Ectodermal cell (in vitro differentiated cells): ENCODE measurements around the gene GALNT2.

Experiments
- H3K27ac ChIP-seq: 2 replicates; pipeline ENCODE4 v1.7.0; 2013; ENCODE audit warnings: mild to moderate bottlenecking, low read depth, low read length; ENCODE audit not compliant: insufficient read depth, poor library complexity, severe bottlenecking
- H3K27me3 ChIP-seq: 2 replicates; pipeline ENCODE4 v1.7.0; 2013; ENCODE audit warnings: mild to moderate bottlenecking, low read length; ENCODE audit not compliant: insufficient read depth, control insufficient read depth, poor library complexity, severe bottlenecking
- H3K36me3 ChIP-seq: one replicate; pipeline ENCODE4 v1.7.0; 2013; ENCODE audit warnings: low read length; ENCODE audit not compliant: control insufficient read depth, insufficient read depth
- H3K4me1 ChIP-seq: one replicate; pipeline ENCODE4 v1.7.0; 2013; ENCODE audit warnings: low read length; ENCODE audit not compliant: control insufficient read depth, insufficient read depth
- H3K4me3 ChIP-seq: 2 replicates; pipeline ENCODE4 v1.7.0; 2013; ENCODE audit warnings: low read depth, low read length, control low read depth; ENCODE audit not compliant: insufficient read depth
- H3K9me3 ChIP-seq: 2 replicates; pipeline ENCODE4 v1.7.0; 2013; ENCODE audit warnings: mild to moderate bottlenecking, low read length, moderate library complexity; ENCODE audit not compliant: control insufficient read depth
- WGBS, 2 experiments: methylation state at CpG; one replicate each; pipeline ENCODE4 v1.1.7; 2013; ENCODE audit warnings: missing lambda C conversion rate in 2 of 2; 5-methylcytosine and 5-hydroxymethylcytosine counted together

Gene GALNT2

DNA sequence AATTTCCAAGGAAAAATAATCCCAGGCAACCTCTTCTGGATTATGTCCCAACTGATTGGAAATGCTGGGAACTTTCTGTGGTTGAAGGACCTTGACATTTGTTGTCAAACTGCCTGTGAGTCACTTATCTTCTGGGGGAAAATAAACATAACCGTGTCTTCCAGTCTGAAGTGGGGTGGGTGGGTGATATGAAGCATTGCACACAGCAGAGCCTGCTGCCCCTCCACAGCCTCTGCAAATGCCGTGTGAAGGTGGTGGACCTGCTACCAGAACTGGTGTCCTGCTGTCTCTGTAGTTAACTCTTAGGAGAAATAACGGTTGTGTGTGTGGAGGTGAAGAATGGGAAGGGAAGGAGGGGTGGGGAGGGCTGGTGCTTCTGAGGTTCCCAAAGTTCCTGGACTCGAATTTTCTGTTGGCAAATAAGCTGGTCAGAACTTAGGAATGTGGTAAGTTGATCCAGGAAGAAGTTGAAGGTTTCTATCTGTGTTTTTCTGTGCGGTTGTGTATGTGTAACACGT, 23.2 kb downstream of the GALNT2 start:
- Histone ChIP-seq H3K27ac (no peak overlapping the region), H3K27me3 (no peaks in the 10 kb centered on the region), H3K9me3 (no peaks in the 10 kb centered on the region), H3K4me1 (peaks cover 18% of the 10 kb centered on the region), H3K4me3 (no peak overlapping the region), H3K36me3 (no peaks in the 10 kb centered on the region)
- WGBS, 2 experiments, result 92 to 96% methylated on average over 6 of the region's 6 CpGs

DNA sequence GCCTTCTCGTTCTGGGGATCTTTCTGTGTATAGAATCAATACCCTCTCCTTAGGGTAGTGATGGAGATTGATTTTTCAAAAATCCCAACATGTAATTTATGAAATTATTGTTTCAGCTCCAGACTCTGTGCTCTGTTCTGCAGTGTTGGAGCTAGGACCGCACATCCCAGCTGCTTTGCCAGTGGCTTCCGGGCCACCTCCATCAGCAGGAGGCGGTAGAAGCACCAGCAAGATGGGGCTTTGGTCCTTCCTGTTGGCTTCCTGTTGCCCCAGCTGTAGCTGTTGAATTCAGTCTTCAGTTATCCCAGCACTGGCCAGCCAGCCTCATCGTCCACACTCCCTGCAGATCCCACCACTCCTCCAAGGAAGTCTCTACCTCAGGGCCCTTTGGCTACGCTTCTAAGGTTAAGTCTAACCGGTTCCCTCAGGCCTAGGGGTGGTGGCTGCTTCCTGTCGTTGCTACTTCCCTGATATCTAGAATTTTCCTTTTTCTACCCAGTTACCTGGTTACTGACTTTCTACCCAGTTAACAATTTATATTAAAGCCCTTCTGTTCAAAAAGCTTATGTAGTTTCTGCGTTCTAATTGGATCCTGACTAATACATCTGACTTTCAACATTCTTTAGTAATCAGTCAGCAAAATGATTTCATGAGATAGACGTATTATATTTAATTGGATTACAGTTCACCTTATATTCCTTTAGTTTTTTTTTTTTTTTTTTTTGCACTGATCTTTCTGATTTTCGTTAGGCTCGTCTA, 24.6 kb downstream of the GALNT2 start:
- Histone ChIP-seq H3K4me3 (no peak overlapping the region), H3K27ac (no peak overlapping the region)

GRCh38 chr1:230094746-230095145, 27.7 kb downstream of the GALNT2 start:
- no peaks in the 10 kb centered on the region for H3K36me3 ChIP-seq
- no peaks in the 10 kb centered on the region for H3K9me3 ChIP-seq
- no peak overlapping the region for H3K27ac ChIP-seq
- WGBS, 2 experiments, result 95% methylated on average over 14 of the region's 14 CpGs
- H3K4me1 ChIP-seq, result no peaks in the 10 kb centered on the region
- H3K27me3 ChIP-seq, result no peaks in the 10 kb centered on the region
- no peak overlapping the region for H3K4me3 ChIP-seq

More for the DNA sequence above, 24.6 kb downstream of the GALNT2 start:
- peaks cover 8% of the 10 kb centered on the region for H3K4me1 ChIP-seq
- H3K9me3 ChIP-seq, result no peaks in the 10 kb centered on the region
- no peaks in the 10 kb centered on the region for H3K27me3 ChIP-seq
- no peaks in the 10 kb centered on the region for H3K36me3 ChIP-seq
- 88 to 93% methylated on average over 9 to 11 of the region's 12 CpGs for WGBS, 2 experiments

GRCh38 chr1:230095938-230096337, 28.9 kb downstream of the GALNT2 start:
- H3K4me3 ChIP-seq, result no peak overlapping the region
- no peaks in the 10 kb centered on the region for H3K36me3 ChIP-seq
- no peak overlapping the region for H3K27ac ChIP-seq
- H3K4me1 ChIP-seq, result no peaks in the 10 kb centered on the region
- WGBS, 2 experiments, result 84 to 90% methylated on average over 5 of the region's 5 CpGs
- H3K9me3 ChIP-seq, result no peaks in the 10 kb centered on the region
- H3K27me3 ChIP-seq, result no peaks in the 10 kb centered on the region

GRCh38 chr1:230097370-230097769, 30.3 kb downstream of the GALNT2 start:
- no peaks in the 10 kb centered on the region for H3K9me3 ChIP-seq
- H3K4me3 ChIP-seq, result no peak overlapping the region
- 90 to 93% methylated on average over 4 of the region's 4 CpGs for WGBS, 2 experiments
- H3K36me3 ChIP-seq, result no peaks in the 10 kb centered on the region
- H3K27ac ChIP-seq, result no peak overlapping the region
- peaks cover 7% of the 10 kb centered on the region for H3K4me1 ChIP-seq
- no peaks in the 10 kb centered on the region for H3K27me3 ChIP-seq

- H3K36me3 ChIP-seq, result no peaks in the 10 kb centered on the region
- no peak overlapping the region for H3K27ac ChIP-seq
- no peak overlapping the region for H3K4me3 ChIP-seq
- H3K9me3 ChIP-seq, result no peaks in the 10 kb centered on the region
- WGBS, 2 experiments, result 95% methylated on average over 8 of the region's 8 CpGs
- H3K27me3 ChIP-seq, result no peaks in the 10 kb centered on the region
- H3K4me1 ChIP-seq, result peaks cover 12% of the 10 kb centered on the region
These were observed 31.7 kb downstream of the GALNT2 start for GRCh38 chr1:230098723-230099122.

DNA sequence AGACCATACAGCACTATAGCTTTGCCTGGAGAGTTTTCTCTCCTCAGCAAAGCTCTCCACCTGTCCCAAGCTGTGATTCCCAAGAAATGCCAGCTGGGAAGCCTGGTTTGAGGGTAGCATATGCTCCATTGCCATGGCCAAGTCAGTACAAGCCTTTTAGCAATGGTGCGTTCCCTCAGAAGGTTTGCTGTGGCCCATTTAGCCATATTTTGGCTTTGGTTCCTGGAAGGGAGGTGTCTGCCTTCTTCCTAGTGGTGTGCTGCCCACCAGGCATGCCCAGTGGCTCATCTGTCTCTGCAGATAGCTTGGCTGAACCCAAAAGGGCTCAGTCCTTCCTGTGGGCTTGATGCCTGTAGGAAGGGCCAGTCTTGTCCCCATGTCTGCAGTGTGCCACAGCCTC, 32.4 kb downstream of the GALNT2 start:
- no peaks in the 10 kb centered on the region for H3K36me3 ChIP-seq
- no peak overlapping the region for H3K27ac ChIP-seq
- no peak overlapping the region for H3K4me3 ChIP-seq
- H3K9me3 ChIP-seq, result no peaks in the 10 kb centered on the region
- peaks cover 19% of the 10 kb centered on the region for H3K4me1 ChIP-seq
- 96 to 97% methylated on average over 1 of the region's 1 CpG for WGBS, 2 experiments
- no peaks in the 10 kb centered on the region for H3K27me3 ChIP-seq

GRCh38 chr1:230100932-230101331, 33.9 kb downstream of the GALNT2 start:
- Histone ChIP-seq H3K27me3 (no peaks in the 10 kb centered on the region), H3K4me3 (no peak overlapping the region), H3K9me3 (no peaks in the 10 kb centered on the region), H3K36me3 (no peaks in the 10 kb centered on the region), H3K4me1 (peaks cover 29% of the 10 kb centered on the region), H3K27ac (no peak overlapping the region)
- 93 to 100% methylated on average over 2 to 3 of the region's 3 CpGs for WGBS, 2 experiments

DNA sequence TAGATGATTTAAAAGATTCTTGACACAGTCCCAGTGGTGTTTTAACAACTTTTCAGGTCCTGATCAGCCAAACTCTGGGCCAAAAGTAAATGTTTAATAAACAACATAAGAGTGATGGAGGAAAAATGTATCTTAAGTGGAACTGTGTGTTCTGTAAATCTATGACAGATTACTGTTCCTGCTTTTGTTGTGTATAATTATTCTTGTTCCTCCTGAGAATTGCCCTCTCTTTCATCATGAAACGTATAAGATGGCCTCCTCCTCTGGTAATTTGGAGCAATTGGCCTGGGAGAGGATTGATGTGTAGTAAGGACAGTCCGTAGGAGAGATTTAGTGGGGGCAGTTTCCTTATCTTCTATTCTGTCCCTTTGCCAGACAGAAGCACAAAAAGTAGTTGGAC, 34.5 kb downstream of the GALNT2 start:
- WGBS, 2 experiments, result 75 to 84% methylated on average over 2 of the region's 2 CpGs
- Histone ChIP-seq H3K27me3 (no peaks in the 10 kb centered on the region), H3K9me3 (no peaks in the 10 kb centered on the region), H3K27ac (no peak overlapping the region), H3K4me1 (peaks cover 35% of the 10 kb centered on the region), H3K4me3 (no peak overlapping the region), H3K36me3 (no peaks in the 10 kb centered on the region)

- WGBS, 2 experiments, result 61 to 66% methylated on average over 5 of the region's 5 CpGs
- peaks cover 38% of the 10 kb centered on the region for H3K4me1 ChIP-seq
These were observed 35.0 kb downstream of the GALNT2 start for GRCh38 chr1:230102046-230102445.

More at GRCh38 chr1:230102046-230102445, 35.0 kb downstream of the GALNT2 start:
- Histone ChIP-seq H3K9me3 (no peaks in the 10 kb centered on the region), H3K27me3 (no peaks in the 10 kb centered on the region), H3K4me3 (no peak overlapping the region), H3K27ac (no peak overlapping the region), H3K36me3 (no peaks in the 10 kb centered on the region)
